ENCODE results near the gene MRPL12.

DNA sequence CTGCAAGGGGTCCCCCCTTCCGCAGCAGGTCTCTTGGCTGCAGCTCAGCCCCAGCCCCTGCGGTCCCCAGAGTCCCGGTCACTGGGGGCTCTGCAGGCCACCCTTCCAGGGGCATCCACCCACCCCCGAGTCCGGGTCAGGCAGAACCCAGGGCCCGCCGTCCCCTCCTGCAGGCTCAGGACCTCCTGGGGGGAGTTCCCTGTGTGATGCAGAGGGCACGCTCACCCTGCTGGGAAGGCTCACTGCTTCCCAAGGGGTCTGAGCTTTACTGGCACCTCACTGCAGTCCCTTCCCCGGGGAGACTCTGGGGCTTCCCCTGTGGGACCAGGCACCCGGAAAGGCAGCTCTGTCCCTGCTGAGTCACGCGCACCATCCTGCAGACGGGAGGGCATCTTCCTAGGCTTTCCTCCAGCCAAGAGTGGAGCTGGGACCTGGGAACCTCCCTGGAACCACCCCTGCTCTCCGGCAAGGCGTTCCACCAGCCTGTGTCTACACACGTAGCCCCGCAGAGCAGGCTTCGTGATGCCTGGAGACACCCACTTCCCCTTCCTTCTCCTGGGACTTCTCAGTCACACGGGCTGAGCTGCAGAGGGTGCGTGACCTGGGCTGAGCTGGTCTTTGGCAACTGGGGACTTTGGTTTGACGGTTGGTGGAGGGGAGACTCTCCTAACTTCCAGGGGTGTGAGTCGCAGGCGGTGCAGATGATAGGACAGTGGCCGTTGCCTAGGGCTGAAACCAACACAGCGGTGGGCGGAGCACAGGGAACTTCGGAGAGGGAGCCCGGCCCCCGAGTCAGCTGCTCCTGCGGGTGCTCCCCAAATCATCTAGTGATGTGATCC lies 32.3 kb downstream of the MRPL12 start:
- TF ChIP-seq CTCF (IDR thresholded peaks at IDR 0.05) (no peak), EZH2 (IDR thresholded peaks at IDR 0.05) (no peak)

Data from neural progenitor cell (in vitro differentiated cells).